Measurements from ENCODE around the gene FGD3.
"Not testable (repeated sequence)": the region's sequence is repeated elsewhere in the genome, so short reads cannot be mapped to it uniquely, and the experiment has no call there.

Gene FGD3

GRCh38 chr9:93009337-93010015 lies 62.2 kb downstream of the FGD3 start:
- TF ChIP-seq CTCF (conservative IDR thresholded peaks at IDR 0.05; ENCODE audit: low read depth, low read length) = no peak
- H3K4me3 ChIP-seq (ENCODE audit: low read length) = no peak overlapping the region
- no peak for DNase-seq (ENCODE audit: low read depth)

GRCh38 chr9:93010056-93010455 lies 62.7 kb downstream of the FGD3 start:
- no peak overlapping the region for H3K4me3 ChIP-seq (ENCODE audit: low read length)
- no peak for DNase-seq (ENCODE audit: low read depth)
- no peak for TF ChIP-seq CTCF (conservative IDR thresholded peaks at IDR 0.05; ENCODE audit: low read depth, low read length)

- no peak for TF ChIP-seq CTCF (conservative IDR thresholded peaks at IDR 0.05; ENCODE audit: low read depth, low read length)
- DNase-seq (ENCODE audit: low read depth) = no peak
- H3K4me3 ChIP-seq (ENCODE audit: low read length) = no peak overlapping the region
Observed at GRCh38 chr9:93010704-93011103, 63.4 kb downstream of the FGD3 start.

- no peak for TF ChIP-seq CTCF (conservative IDR thresholded peaks at IDR 0.05; ENCODE audit: low read depth, low read length)
- DNase-seq (ENCODE audit: low read depth) = no peak
- H3K4me3 ChIP-seq (ENCODE audit: low read length) = no peak overlapping the region
Observed at GRCh38 chr9:93011114-93011513, 63.8 kb downstream of the FGD3 start.

- DNase-seq (ENCODE audit: low read depth) = no peak
- no peak overlapping the region for H3K4me3 ChIP-seq (ENCODE audit: low read length)
- TF ChIP-seq CTCF (conservative IDR thresholded peaks at IDR 0.05; ENCODE audit: low read depth, low read length) = no peak
Observed at GRCh38 chr9:93012963-93013855, 65.9 kb downstream of the FGD3 start.

GRCh38 chr9:93013856-93014582 lies 66.7 kb downstream of the FGD3 start:
- no peak for TF ChIP-seq CTCF (conservative IDR thresholded peaks at IDR 0.05; ENCODE audit: low read depth, low read length)
- DNase-seq (ENCODE audit: low read depth) = no peak

GRCh38 chr9:93015190-93015589 lies 67.9 kb downstream of the FGD3 start:
- not testable (repeated sequence) for H3K4me3 ChIP-seq (ENCODE audit: low read length)

More at GRCh38 chr9:93013856-93014582, 66.7 kb downstream of the FGD3 start:
- no peak overlapping the region for H3K4me3 ChIP-seq (ENCODE audit: low read length)

More at GRCh38 chr9:93015190-93015589, 67.9 kb downstream of the FGD3 start:
- DNase-seq (ENCODE audit: low read depth) = not testable (repeated sequence)

All from retinal pigment epithelial cell (primary cell).